ENCODE results near the gene TMEM59L. TPM values are rescaled to one million over a fixed set of nuclear protein-coding genes. Genes with fewer than 3 reads are reported as not detected.
A peak's percentile ranks its signal among the peaks of the same experiment; 100 is the strongest.
"Not testable (repeated sequence)": the region's sequence is repeated elsewhere in the genome, so short reads cannot be mapped to it uniquely, and the experiment has no call there.

TMEM59L gene
- total RNA-seq, 4 donors from 2014 or later: 0.96 to 4.0 (median 2.0) TPM

- TF ChIP-seq EP300 (IDR thresholded peaks at IDR 0.05) (no peak), CTCF (IDR thresholded peaks at IDR 0.05) (peak in 2 of 4 experiments; percentile 7 to 11)
- Histone ChIP-seq H3K9me3 (no peaks in the 10 kb centered on the region), H3K27ac (peak overlapping the region in 2 of 4 donors; percentile 12 to 83), H3K4me1 (peaks cover 2 to 59% (median 26%) of the 10 kb centered on the region in 3 donors), H3K27me3 (no peaks in the 10 kb centered on the region), H3K4me3 (no peak overlapping the region), H3K36me3 (peaks cover 0 to 16% of the 10 kb centered on the region in 2 donors)
- WGBS, 2 donors (ENCODE audit: low coverage in 1 of 2): 37 to 68% methylated on average over 6 to 19 of the region's 40 CpGs
- ATAC-seq: no peak
Measured at GRCh38 chr19:18590273-18591272, 22.1 kb upstream of the TMEM59L start.

GRCh38 chr19:18591735-18592385 is 20.8 kb upstream of the TMEM59L start:
- no peaks in the 10 kb centered on the region for H3K27me3 ChIP-seq
- TF ChIP-seq POLR2AphosphoS5 (IDR thresholded peaks at IDR 0.05) (no peak), EP300 (IDR thresholded peaks at IDR 0.05) (no peak), POLR2A (IDR thresholded peaks at IDR 0.05) (no peak), CTCF (IDR thresholded peaks at IDR 0.05) (no peak)
- no peak overlapping the region for H3K4me3 ChIP-seq
- H3K36me3 ChIP-seq: peaks cover 0 to 16% of the 10 kb centered on the region in 2 donors
- no peaks in the 10 kb centered on the region for H3K9me3 ChIP-seq
- no peak for ATAC-seq
- H3K4me1 ChIP-seq: peaks cover 2 to 59% (median 26%) of the 10 kb centered on the region in 3 donors
- WGBS, 2 donors (ENCODE audit: low coverage in 1 of 2): 90 to 94% methylated on average over 6 of the region's 22 CpGs
- no peak overlapping the region for H3K27ac ChIP-seq

GRCh38 chr19:18592732-18593131 is 19.9 kb upstream of the TMEM59L start:
- 85% methylated on average over 4 of the region's 5 CpGs; no CpG with 5 or more reads in 1 of the 2 donors for WGBS, 2 donors (ENCODE audit: low coverage in 1 of 2)
- H3K27ac ChIP-seq, H3K4me3 ChIP-seq, ATAC-seq, H3K27me3 ChIP-seq, H3K9me3 ChIP-seq: not testable (repeated sequence)
- Histone ChIP-seq H3K4me1 (peaks cover 2 to 56% (median 26%) of the 10 kb centered on the region in 3 donors), H3K36me3 (peaks cover 0 to 16% of the 10 kb centered on the region in 2 donors)

GRCh38 chr19:18593367-18594095 is 19.1 kb upstream of the TMEM59L start:
- peaks cover 10% of the 10 kb centered on the region for H3K27me3 ChIP-seq
- peaks cover 0 to 16% of the 10 kb centered on the region in 2 donors for H3K36me3 ChIP-seq
- H3K9me3 ChIP-seq: no peaks in the 10 kb centered on the region
- H3K4me3 ChIP-seq: peak overlapping the region in 1 of 2 donors; percentile 47
- H3K4me1 ChIP-seq: peaks cover 2 to 48% (median 19%) of the 10 kb centered on the region in 3 donors
- WGBS, 2 donors (ENCODE audit: low coverage in 1 of 2): 0 to 8% methylated on average over 1 to 2 of the region's 25 CpGs
- ATAC-seq: no peak
- no peak for TF ChIP-seq POLR2A (IDR thresholded peaks at IDR 0.05)
- no peak for TF ChIP-seq CTCF (IDR thresholded peaks at IDR 0.05)
- no peak for TF ChIP-seq EP300 (IDR thresholded peaks at IDR 0.05)
- H3K27ac ChIP-seq: peak overlapping the region in 3 of 4 donors; percentile 40 to 67 (median 53)
